C4-2B (cell line): Measurements from ENCODE around the gene TEX101.
"Not testable (repeated sequence)": the region's sequence is repeated elsewhere in the genome, so short reads cannot be mapped to it uniquely, and the experiment has no call there.

Experiments
- H3K27ac ChIP-seq: fragments of 450-650 bp; 2 replicates; pipeline ENCODE4 v1.5.1; 2017
- CTCF ChIP-seq: fragments of 450-650 bp; conservative IDR thresholded peaks from 2 replicates; pipeline ENCODE4 v1.5.1; 2017; ENCODE audit warnings: mild to moderate bottlenecking
- ZFX ChIP-seq: fragments of 450-650 bp; IDR thresholded peaks from 2 replicates; pipeline ENCODE4 v1.6.1; 2017

The TEX101 gene

GRCh38 chr19:43391552-43391935 lies 23.1 kb upstream of the TEX101 start:
- not testable (repeated sequence) for H3K27ac ChIP-seq

- H3K27ac ChIP-seq: not testable (repeated sequence)
Measured at GRCh38 chr19:43393501-43393900, 21.2 kb upstream of the TEX101 start.

DNA sequence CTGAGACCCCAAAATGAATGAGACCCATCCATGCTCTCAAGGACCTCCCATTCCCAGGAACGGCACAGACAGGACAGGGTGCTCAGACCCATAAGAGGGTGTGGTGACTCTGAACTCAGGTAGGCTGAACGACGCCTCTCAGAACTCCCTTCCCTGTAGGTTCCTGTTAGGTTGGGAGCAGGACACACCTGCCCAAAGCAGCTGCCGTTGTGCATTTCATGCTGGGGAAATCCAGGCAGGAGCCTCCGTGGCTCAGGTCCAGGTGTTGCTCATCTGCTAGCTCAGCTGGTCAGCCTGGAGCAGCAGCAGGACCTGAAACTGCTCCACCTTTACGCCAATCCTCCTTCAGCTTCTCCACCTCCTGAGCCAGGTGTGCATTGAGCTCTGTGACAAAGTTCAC lies 19.1 kb upstream of the TEX101 start:
- no peak for TF ChIP-seq CTCF
- no peak for TF ChIP-seq ZFX
- H3K27ac ChIP-seq: no peak overlapping the region

GRCh38 chr19:43406297-43406696 lies 8.4 kb upstream of the TEX101 start:
- H3K27ac ChIP-seq: no peak overlapping the region
- no peak for TF ChIP-seq CTCF
- TF ChIP-seq ZFX: no peak

GRCh38 chr19:43407416-43408005 lies 7.2 kb upstream of the TEX101 start:
- H3K27ac ChIP-seq: no peak overlapping the region
- TF ChIP-seq CTCF (no peak), ZFX (no peak)

DNA sequence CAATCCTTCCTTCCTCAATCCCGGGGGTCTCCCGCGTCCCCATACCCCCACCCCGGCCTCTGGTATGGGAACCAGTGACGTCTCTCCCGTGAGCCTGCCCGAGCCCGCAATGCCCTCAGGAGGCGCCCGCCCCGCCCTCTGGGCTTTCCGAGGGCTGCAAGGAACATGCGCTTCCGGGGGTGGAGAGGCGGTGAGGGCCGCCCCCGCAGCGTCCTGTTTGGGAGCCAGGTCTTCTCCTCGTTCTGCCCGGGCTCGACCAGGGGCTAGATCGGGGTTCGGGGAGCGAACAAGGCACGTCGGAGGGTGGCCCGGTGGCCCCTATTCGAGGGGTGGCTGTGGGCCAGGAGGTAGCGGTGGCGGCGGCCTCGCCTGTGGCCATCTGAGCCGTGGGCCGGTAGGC lies 6.6 kb upstream of the TEX101 start:
- H3K27ac ChIP-seq: no peak overlapping the region
- TF ChIP-seq CTCF (no peak), ZFX (no peak)

DNA sequence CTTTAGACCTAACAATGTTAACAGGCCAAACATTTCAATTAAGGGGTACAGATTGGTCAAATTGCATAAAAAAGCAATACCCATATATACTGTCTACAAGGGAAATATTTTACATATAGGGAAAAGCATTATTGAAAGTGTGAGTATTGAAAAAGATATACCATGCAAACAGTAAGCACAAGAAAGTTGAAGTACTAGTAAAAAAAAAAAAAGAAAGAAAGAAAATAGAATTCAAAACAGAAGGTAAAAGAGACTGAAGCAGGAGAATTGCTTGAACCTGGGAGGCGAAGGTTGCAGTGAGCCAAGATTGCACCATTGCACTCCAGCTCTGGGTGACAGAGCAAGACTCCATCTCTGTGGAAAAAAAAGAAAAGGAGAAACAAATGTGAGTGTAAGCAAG lies 5.3 kb upstream of the TEX101 start:
- no peak for TF ChIP-seq CTCF
- TF ChIP-seq ZFX: no peak

GRCh38 chr19:43412441-43412840 lies 2.2 kb upstream of the TEX101 start:
- TF ChIP-seq ZFX (no peak), CTCF (no peak)
- no peak overlapping the region for H3K27ac ChIP-seq

More for the DNA sequence above, 5.3 kb upstream of the TEX101 start:
- H3K27ac ChIP-seq: no peak overlapping the region
